SK-N-SH treated with all-trans-retinoic acid at 6 μM for 48 hours (cell line): Measurements from ENCODE around the gene KRT36.

Experiments
- ATAC-seq: fragments of 200-7000 bp; cut with Tn5 transposase; 3 replicates; pipeline ENCODE4 v1.9.1; 2020; ENCODE audit warnings: mild to moderate bottlenecking, moderate library complexity
- ARNTL ChIP-seq: fragments of 450-650 bp; formaldehyde crosslinking; IDR thresholded peaks from 2 replicates; pipeline ENCODE4 v1.5.0; 2020; ENCODE audit warnings: low read depth, mild to moderate bottlenecking, moderate library complexity, borderline replicate concordance
- BACH2 ChIP-seq: fragments of 250-450 bp; sonication (Bioruptor Pico); IDR thresholded peaks from 2 replicates; pipeline ENCODE4 v1.9.0; 2021; ENCODE audit warnings: mild to moderate bottlenecking, borderline replicate concordance
- CREB5 ChIP-seq: fragments of 250-450 bp; sonication (Bioruptor Pico); IDR thresholded peaks from 2 replicates; pipeline ENCODE4 v1.5.1; 2020; ENCODE audit warnings: low read depth, mild to moderate bottlenecking, moderate library complexity
- CSDC2 ChIP-seq: fragments of 250-450 bp; sonication (Bioruptor Pico); IDR thresholded peaks from 2 replicates; pipeline ENCODE4 v1.5.0; 2020; ENCODE audit warnings: mild to moderate bottlenecking, moderate library complexity
- CSRNP3 ChIP-seq: fragments of 250-450 bp; sonication (Bioruptor Pico); IDR thresholded peaks from 2 replicates; pipeline ENCODE4 v1.5.1; 2021; ENCODE audit warnings: mild to moderate bottlenecking, moderate library complexity
- ESRRG ChIP-seq: fragments of 250-450 bp; sonication (Bioruptor Pico); IDR thresholded peaks from 2 replicates; pipeline ENCODE4 v1.6.1; 2021; ENCODE audit warnings: mild to moderate bottlenecking
- ISL1 ChIP-seq: fragments of 250-450 bp; sonication (Bioruptor Pico); IDR thresholded peaks from 2 replicates; pipeline ENCODE4 v2.1.2; 2022; ENCODE audit warnings: mild to moderate bottlenecking, moderate library complexity
- OSR1 ChIP-seq: fragments of 250-450 bp; sonication (Bioruptor Pico); IDR thresholded peaks from 2 replicates; pipeline ENCODE4 v1.8.0; 2022; ENCODE audit warnings: moderate library complexity, mild to moderate bottlenecking, inconsistent platforms
- PPARA ChIP-seq: fragments of 250-450 bp; sonication (Bioruptor Pico); IDR thresholded peaks from 2 replicates; pipeline ENCODE4 v1.5.0; 2020; ENCODE audit warnings: mild to moderate bottlenecking, borderline replicate concordance
- RARB ChIP-seq: fragments of 250-450 bp; sonication (Bioruptor Pico); IDR thresholded peaks from 2 replicates; pipeline ENCODE4 v1.8.0; 2021; ENCODE audit warnings: mild to moderate bottlenecking, moderate library complexity
- SNAI2 ChIP-seq: fragments of 250-450 bp; sonication (Bioruptor Pico); IDR thresholded peaks from 2 replicates; pipeline ENCODE4 v1.5.0; 2020; ENCODE audit warnings: mild to moderate bottlenecking, moderate library complexity
- TCF4 ChIP-seq: fragments of 250-450 bp; sonication (Bioruptor Pico); IDR thresholded peaks from 2 replicates; pipeline ENCODE4 v1.8.0; 2021; ENCODE audit warnings: mild to moderate bottlenecking, moderate library complexity, borderline replicate concordance
- TOX ChIP-seq: fragments of 250-450 bp; sonication (Bioruptor Pico); IDR thresholded peaks from 2 replicates; pipeline ENCODE4 v1.8.0; 2021; ENCODE audit warnings: mild to moderate bottlenecking, moderate library complexity, borderline replicate concordance
- TSHZ2 ChIP-seq: fragments of 250-450 bp; sonication (Bioruptor Pico); IDR thresholded peaks from 2 replicates; pipeline ENCODE4 v1.5.0; 2020; ENCODE audit warnings: mild to moderate bottlenecking, moderate library complexity
- ZC3H10 ChIP-seq: fragments of 250-450 bp; sonication (Bioruptor Pico); IDR thresholded peaks from 2 replicates; pipeline ENCODE4 v1.5.1; 2021; ENCODE audit warnings: mild to moderate bottlenecking, moderate library complexity
- ZFP3 ChIP-seq: fragments of 250-450 bp; sonication (Bioruptor Pico); IDR thresholded peaks from 2 replicates; pipeline ENCODE4 v1.5.0; 2020; ENCODE audit warnings: mild to moderate bottlenecking, moderate library complexity
- ZFP30 ChIP-seq: fragments of 450-650 bp; formaldehyde crosslinking; IDR thresholded peaks from 2 replicates; pipeline ENCODE4 v1.5.0; 2022; ENCODE audit warnings: mild to moderate bottlenecking, moderate library complexity
- ZNF565 ChIP-seq: fragments of 450-650 bp; formaldehyde crosslinking; conservative IDR thresholded peaks from 2 replicates; pipeline ENCODE4 v1.5.0; 2020; ENCODE audit warnings: low read depth, mild to moderate bottlenecking, moderate library complexity
- ZNF70 ChIP-seq: fragments of 450-650 bp; formaldehyde crosslinking; IDR thresholded peaks from 2 replicates; pipeline ENCODE4 v1.5.0; 2020; ENCODE audit warnings: mild to moderate bottlenecking, moderate library complexity
- TF ChIP-seq, protein P1 (sequence below): fragments of 250-450 bp; sonication (Bioruptor Pico); IDR thresholded peaks from 2 replicates; pipeline ENCODE4 v1.8.0; 2020; ENCODE audit warnings: mild to moderate bottlenecking, moderate library complexity, borderline replicate concordance
- TF ChIP-seq, protein P2 (sequence below): fragments of 250-450 bp; sonication (Bioruptor Pico); IDR thresholded peaks from 2 replicates; pipeline ENCODE4 v1.8.0; 2021; ENCODE audit warnings: low read depth, mild to moderate bottlenecking, moderate library complexity, borderline replicate concordance

KRT36 gene

GRCh38 chr17:41444186-41444585 is 45.5 kb downstream of the KRT36 start:
- TF ChIP-seq, protein P1, sequence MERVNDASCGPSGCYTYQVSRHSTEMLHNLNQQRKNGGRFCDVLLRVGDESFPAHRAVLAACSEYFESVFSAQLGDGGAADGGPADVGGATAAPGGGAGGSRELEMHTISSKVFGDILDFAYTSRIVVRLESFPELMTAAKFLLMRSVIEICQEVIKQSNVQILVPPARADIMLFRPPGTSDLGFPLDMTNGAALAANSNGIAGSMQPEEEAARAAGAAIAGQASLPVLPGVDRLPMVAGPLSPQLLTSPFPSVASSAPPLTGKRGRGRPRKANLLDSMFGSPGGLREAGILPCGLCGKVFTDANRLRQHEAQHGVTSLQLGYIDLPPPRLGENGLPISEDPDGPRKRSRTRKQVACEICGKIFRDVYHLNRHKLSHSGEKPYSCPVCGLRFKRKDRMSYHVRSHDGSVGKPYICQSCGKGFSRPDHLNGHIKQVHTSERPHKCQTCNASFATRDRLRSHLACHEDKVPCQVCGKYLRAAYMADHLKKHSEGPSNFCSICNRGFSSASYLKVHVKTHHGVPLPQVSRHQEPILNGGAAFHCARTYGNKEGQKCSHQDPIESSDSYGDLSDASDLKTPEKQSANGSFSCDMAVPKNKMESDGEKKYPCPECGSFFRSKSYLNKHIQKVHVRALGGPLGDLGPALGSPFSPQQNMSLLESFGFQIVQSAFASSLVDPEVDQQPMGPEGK (CRISPR knock-in tag), result no peak
- no peak for TF ChIP-seq ARNTL (CRISPR knock-in tag)
- TF ChIP-seq, protein P2, sequence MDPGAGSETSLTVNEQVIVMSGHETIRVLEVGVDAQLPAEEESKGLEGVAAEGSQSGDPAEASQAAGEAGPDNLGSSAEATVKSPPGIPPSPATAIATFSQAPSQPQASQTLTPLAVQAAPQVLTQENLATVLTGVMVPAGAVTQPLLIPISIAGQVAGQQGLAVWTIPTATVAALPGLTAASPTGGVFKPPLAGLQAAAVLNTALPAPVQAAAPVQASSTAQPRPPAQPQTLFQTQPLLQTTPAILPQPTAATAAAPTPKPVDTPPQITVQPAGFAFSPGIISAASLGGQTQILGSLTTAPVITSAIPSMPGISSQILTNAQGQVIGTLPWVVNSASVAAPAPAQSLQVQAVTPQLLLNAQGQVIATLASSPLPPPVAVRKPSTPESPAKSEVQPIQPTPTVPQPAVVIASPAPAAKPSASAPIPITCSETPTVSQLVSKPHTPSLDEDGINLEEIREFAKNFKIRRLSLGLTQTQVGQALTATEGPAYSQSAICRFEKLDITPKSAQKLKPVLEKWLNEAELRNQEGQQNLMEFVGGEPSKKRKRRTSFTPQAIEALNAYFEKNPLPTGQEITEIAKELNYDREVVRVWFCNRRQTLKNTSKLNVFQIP, result no peak
- no peak for TF ChIP-seq RARB (CRISPR knock-in tag)
- TF ChIP-seq SNAI2 (CRISPR knock-in tag), result no peak
- TF ChIP-seq ESRRG (CRISPR knock-in tag), result no peak
- no peak for TF ChIP-seq ZFP30 (CRISPR knock-in tag)
- TF ChIP-seq ZC3H10 (CRISPR knock-in tag), result no peak
- TF ChIP-seq PPARA (CRISPR knock-in tag), result no peak
- no peak for TF ChIP-seq OSR1 (CRISPR knock-in tag)
- TF ChIP-seq TOX, result no peak
- TF ChIP-seq CSDC2 (CRISPR knock-in tag), result no peak
- TF ChIP-seq BACH2 (CRISPR knock-in tag), result no peak
- TF ChIP-seq ZFP3 (CRISPR knock-in tag), result no peak
- TF ChIP-seq TSHZ2 (CRISPR knock-in tag), result no peak
- TF ChIP-seq CREB5 (CRISPR knock-in tag), result no peak
- TF ChIP-seq ISL1 (CRISPR knock-in tag), result no peak
- no peak for TF ChIP-seq CSRNP3 (CRISPR knock-in tag)
- ATAC-seq, result no peak

DNA sequence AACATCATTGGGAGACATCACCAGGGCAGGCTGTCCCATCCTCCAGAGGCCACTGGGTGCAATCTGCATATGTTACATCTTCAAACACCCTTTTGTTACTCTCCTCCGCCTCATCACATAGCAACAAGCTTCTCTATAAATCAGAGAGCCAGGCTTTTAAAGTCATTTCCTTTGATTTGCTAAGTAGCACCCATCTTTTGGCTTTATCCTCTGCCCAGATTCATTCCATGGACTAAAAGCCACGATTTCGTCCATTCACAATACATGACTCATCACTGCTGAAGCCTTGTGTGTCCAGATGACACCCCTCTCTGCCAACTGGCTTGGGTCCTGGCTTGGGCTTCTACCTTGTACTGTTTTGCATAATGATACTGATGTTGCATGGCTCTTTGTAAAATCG is 47.0 kb downstream of the KRT36 start:
- TF ChIP-seq BACH2 (CRISPR knock-in tag) (no peak), ZNF70 (CRISPR knock-in tag) (no peak), ZNF565 (CRISPR knock-in tag) (no peak), CSRNP3 (CRISPR knock-in tag) (no peak), ZC3H10 (CRISPR knock-in tag) (no peak), RARB (CRISPR knock-in tag) (no peak), CREB5 (CRISPR knock-in tag) (no peak), SNAI2 (CRISPR knock-in tag) (no peak), ARNTL (CRISPR knock-in tag) (no peak), ESRRG (CRISPR knock-in tag) (no peak), CSDC2 (CRISPR knock-in tag) (no peak), ISL1 (CRISPR knock-in tag) (no peak), ZFP3 (CRISPR knock-in tag) (no peak), TCF4 (CRISPR knock-in tag) (no peak), OSR1 (CRISPR knock-in tag) (no peak)
- TF ChIP-seq, protein P1 (CRISPR knock-in tag), result no peak
- TF ChIP-seq, protein P2, result no peak
- ATAC-seq, result no peak
